PC-9 (cell line): ENCODE data around the gene SLC25A27.
A peak's percentile ranks its signal among the peaks of the same experiment; 100 is the strongest.

ENCODE experiments used
- EZH2 ChIP-seq: fragments of 200-600 bp; sonication (generic); IDR thresholded peaks from 2 replicates; pipeline ENCODE4 v1.8.0; 2017; ENCODE audit warnings: antibody characterized with exemption, low read depth
- TF ChIP-seq, protein P1 (sequence below): fragments of 200-600 bp; sonication (generic); conservative IDR thresholded peaks from 2 replicates; pipeline ENCODE4 v1.6.1; 2017; ENCODE audit warnings: mixed run types, antibody characterized with exemption, mild to moderate bottlenecking, moderate library complexity

DNA sequence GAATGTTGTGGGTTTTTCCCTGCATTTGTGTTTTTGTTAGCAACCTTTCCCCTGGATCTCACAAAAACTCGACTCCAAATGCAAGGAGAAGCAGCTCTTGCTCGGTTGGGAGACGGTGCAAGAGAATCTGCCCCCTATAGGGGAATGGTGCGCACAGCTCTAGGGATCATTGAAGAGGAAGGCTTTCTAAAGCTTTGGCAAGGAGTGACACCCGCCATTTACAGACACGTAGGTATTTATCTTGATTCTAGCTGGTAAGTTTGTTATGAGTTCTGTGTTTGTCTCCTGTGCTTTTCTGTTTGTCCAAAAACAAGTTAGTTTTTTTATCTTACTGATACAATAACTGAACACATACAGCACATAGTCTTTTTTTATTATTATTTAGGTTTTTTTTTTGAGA lies 3.0 kb downstream of the SLC25A27 start:
- TF ChIP-seq, protein P1, sequence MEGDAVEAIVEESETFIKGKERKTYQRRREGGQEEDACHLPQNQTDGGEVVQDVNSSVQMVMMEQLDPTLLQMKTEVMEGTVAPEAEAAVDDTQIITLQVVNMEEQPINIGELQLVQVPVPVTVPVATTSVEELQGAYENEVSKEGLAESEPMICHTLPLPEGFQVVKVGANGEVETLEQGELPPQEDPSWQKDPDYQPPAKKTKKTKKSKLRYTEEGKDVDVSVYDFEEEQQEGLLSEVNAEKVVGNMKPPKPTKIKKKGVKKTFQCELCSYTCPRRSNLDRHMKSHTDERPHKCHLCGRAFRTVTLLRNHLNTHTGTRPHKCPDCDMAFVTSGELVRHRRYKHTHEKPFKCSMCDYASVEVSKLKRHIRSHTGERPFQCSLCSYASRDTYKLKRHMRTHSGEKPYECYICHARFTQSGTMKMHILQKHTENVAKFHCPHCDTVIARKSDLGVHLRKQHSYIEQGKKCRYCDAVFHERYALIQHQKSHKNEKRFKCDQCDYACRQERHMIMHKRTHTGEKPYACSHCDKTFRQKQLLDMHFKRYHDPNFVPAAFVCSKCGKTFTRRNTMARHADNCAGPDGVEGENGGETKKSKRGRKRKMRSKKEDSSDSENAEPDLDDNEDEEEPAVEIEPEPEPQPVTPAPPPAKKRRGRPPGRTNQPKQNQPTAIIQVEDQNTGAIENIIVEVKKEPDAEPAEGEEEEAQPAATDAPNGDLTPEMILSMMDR, result peak; percentile 36; the same call in 1 of the 2 replicates
- TF ChIP-seq EZH2, result no peak
